Left ventricle myocardium inferior (tissue), 1 donor: Measurements from ENCODE around the gene NEK4. TPM values are rescaled to one million over a fixed set of nuclear protein-coding genes. Genes with fewer than 3 reads are reported as not detected.

Experiments used
- DNase-seq: peaks from one replicate; pipeline ENCODE4 v3.0.0-alpha.2; 2020
- H3K27ac ChIP-seq: fragments of 200-600 bp; replicated peaks from 2 replicates; pipeline ENCODE4 v1.8.0; 2021
- H3K27me3 ChIP-seq: fragments of 200-600 bp; 2 replicates; pipeline ENCODE4 v1.8.0; 2021; ENCODE audit warnings: low read depth
- H3K36me3 ChIP-seq: fragments of 200-600 bp; 2 replicates; pipeline ENCODE4 v1.8.0; 2021
- H3K4me1 ChIP-seq: fragments of 200-600 bp; 2 replicates; pipeline ENCODE4 v1.8.0; 2021
- H3K4me3 ChIP-seq: fragments of 200-600 bp; 2 replicates; pipeline ENCODE4 v1.8.0; 2021; ENCODE audit warnings: mild to moderate bottlenecking, moderate library complexity
- H3K9me3 ChIP-seq: fragments of 200-600 bp; replicated peaks from 2 replicates; pipeline ENCODE4 v1.8.0; 2021
- intact Hi-C: fragments of 100-400 bp; cut with micrococcal nuclease; formaldehyde crosslinking; loops from one replicate; pipeline ENCODE4 v1.11.0; 2022
- total RNA-seq: library from RNA; stranded (reverse); fragmentation: NEBNext Ultra II Directional; extraction: Animal tissue kit (Norgen Biotek cat#: 25700); gene quantifications from one replicate; pipeline ENCODE4 v1.2.1, GENCODE V29; 2021
- TF ChIP-seq, protein P1 (sequence below): fragments of 200-600 bp; IDR thresholded peaks from 2 replicates; pipeline ENCODE4 v1.8.0; 2021; ENCODE audit warnings: antibody characterized with exemption, mild to moderate bottlenecking, borderline replicate concordance
- donor health status: DM: no; HTN: yes; CAD: no; lungs with severe emphysema.

NEK4 gene
- total RNA-seq, 1 donor from 2014 or later, result 17.7 TPM

DNA sequence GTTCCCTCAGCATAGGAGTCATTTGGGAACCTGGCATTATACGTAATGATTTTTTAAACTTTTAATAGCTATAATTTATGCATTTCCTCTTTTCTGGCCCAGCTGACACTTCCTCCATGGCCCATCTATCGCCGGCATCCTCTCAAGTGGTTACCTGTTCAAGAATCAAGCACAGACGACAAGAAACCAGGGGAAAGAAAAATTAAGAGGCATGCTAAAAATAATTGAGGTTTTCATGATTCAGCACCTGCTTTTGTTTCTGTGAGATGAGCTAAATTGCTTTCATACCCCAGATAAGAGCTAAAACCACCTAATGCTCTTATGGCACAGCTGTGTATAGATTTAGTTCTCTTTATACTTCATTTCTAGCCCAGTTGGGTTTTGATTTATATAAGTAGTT lies 63.2 kb downstream of the NEK4 start:
- H3K27ac ChIP-seq, result no peak overlapping the region
- TF ChIP-seq, protein P1, sequence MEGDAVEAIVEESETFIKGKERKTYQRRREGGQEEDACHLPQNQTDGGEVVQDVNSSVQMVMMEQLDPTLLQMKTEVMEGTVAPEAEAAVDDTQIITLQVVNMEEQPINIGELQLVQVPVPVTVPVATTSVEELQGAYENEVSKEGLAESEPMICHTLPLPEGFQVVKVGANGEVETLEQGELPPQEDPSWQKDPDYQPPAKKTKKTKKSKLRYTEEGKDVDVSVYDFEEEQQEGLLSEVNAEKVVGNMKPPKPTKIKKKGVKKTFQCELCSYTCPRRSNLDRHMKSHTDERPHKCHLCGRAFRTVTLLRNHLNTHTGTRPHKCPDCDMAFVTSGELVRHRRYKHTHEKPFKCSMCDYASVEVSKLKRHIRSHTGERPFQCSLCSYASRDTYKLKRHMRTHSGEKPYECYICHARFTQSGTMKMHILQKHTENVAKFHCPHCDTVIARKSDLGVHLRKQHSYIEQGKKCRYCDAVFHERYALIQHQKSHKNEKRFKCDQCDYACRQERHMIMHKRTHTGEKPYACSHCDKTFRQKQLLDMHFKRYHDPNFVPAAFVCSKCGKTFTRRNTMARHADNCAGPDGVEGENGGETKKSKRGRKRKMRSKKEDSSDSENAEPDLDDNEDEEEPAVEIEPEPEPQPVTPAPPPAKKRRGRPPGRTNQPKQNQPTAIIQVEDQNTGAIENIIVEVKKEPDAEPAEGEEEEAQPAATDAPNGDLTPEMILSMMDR, result no peak
- H3K4me3 ChIP-seq, result peak overlapping the region; percentile 87
- peaks cover 32% of the 10 kb centered on the region for H3K36me3 ChIP-seq
- H3K9me3 ChIP-seq, result no peaks in the 10 kb centered on the region
- intact Hi-C loops, result no loop called here
- peaks cover 48% of the 10 kb centered on the region for H3K4me1 ChIP-seq
- no peaks in the 10 kb centered on the region for H3K27me3 ChIP-seq
- DNase-seq, result no peak

DNA sequence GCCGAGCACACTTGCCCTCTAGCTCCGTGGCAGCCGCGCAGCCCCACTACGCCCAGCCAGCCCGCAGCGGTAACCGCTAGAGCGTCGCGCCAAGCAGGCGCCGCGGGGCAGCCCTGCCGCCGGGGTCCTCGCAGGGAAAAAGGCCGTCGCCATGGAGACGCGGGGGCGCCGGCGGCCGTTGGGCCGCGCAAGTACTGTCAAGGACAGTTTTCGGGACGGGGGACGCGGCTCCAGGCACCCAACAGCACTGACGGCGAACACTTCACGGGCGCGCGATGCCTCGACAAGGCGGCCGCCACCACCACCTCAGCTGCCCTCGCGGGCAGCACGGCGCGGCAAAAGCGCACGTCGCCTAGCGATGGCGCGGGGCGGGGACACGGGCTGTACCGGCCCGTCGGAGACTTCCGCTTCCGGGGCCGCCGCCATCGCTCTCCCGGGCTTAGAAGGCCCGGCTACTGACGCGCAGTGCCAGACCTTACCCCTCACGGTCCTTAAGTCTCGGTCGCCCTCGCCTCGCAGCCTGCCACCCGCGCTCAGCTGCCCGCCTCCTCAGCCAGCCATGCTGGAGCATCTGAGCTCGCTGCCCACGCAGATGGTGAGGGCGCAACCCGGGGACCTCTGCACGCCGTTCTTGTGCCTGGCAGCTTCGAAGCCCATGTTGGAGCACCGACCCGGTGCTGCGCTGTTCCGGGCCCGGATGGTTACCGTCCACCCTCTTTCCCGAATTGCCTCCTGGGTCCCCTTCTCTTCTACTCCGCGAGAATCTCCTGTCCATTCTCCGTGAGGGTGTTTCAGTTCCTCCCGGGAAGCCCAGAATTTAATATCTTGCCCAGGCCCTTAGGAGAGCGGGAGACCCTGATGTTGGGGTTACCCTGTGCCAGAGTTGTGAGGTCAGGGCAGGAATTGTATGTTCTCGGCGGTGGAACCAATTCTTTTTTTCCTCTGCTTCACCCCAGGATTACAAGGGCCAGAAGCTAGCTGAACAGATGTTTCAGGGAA lies 64.8 kb downstream of the NEK4 start, which contains the start of the genes GLT8D1 and SPCS1:
TSS of gene GLT8D1 (minus strand) at position 104 of the 999 bp plus-strand sequence. CDS start 5,331 bp downstream, outside the sequence.
TSS of gene SPCS1 (plus strand) at position 419 of the 999 bp plus-strand sequence. CDS start at position 560, 141 bp downstream.
- DNase-seq, result peak; percentile 87
- intact Hi-C loops, result no loop called here
- peak within 1 kb of the TSS; percentile 93 for H3K27ac ChIP-seq

DNA sequence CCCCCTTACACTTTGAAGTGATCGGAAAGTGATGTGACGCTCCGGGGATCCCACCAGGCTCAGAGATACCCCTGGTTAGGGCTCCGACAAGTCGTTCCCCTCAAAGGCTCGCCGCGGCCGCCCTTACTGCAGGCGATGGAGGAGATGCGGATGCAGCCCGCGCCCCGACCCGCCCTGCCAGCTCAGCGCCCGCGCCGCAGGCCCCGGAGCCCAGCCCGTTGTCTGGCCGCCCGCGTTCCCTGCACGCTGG lies 65.4 kb downstream of the NEK4 start:
- Histone ChIP-seq H3K27me3 (no peaks in the 10 kb centered on the region), H3K9me3 (no peaks in the 10 kb centered on the region), H3K4me1 (peaks cover 54% of the 10 kb centered on the region), H3K36me3 (peaks cover 23% of the 10 kb centered on the region), H3K27ac (peak overlapping the region; percentile 93), H3K4me3 (peak overlapping the region; percentile 87)
- TF ChIP-seq, protein P1, result no peak
- intact Hi-C loops, result no loop called here
- no peak for DNase-seq

More for the DNA sequence above, 64.8 kb downstream of the NEK4 start, which contains the start of the genes GLT8D1 and SPCS1:
- TF ChIP-seq, protein P1, result no peak
- Histone ChIP-seq H3K4me1 (peaks cover 54% of the 10 kb centered on the region), H3K36me3 (peaks cover 25% of the 10 kb centered on the region), H3K27me3 (no peaks in the 10 kb centered on the region), H3K4me3 (peak within 1 kb of the TSS; percentile 87), H3K9me3 (no peaks in the 10 kb centered on the region)

DNA sequence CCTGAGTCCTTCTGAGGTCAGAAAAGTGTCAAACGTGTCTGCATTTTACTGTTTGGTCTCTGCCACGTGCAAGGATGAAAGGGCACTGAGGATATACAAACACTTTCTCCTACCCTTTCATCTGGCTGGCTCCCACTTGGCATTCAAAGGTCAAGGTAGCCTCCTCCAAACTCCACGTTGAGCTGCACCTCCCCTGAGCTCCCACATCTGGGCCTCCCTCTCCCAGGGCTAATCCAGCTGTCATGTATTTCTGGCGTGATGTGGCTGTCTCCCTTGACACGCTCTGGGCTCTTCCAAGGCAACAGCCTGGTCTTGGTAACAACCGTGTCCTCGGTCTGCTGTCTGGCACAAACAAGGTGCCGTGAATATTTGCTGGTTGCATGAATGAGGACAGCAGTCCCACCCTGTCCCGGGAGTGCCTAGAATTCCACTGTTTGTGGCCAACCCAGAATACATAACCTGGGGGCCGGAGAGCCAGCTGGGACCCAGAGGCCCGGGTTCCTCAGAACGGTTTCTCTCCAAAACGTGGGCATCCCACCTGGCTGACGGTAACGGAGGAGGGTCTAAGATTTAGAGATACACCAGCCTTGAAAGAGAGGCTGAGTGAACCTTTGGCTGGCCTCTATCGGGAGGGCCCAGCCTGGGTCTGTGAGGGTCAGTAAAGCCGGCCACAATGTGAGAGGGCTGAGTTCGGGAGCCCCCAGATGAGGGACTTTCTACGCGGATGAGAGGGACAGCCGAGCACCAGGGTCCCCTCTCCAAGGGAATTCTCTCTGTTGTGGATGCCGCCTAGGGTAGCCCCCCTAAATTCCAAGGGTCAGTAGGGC lies 65.9 kb downstream of the NEK4 start:
- Histone ChIP-seq H3K27ac (peak overlapping the region; percentile 93), H3K9me3 (no peaks in the 10 kb centered on the region), H3K4me3 (peak overlapping the region; percentile 87), H3K4me1 (peaks cover 54% of the 10 kb centered on the region), H3K36me3 (peaks cover 24% of the 10 kb centered on the region), H3K27me3 (no peaks in the 10 kb centered on the region)
- no peak for DNase-seq
- TF ChIP-seq, protein P1, result no peak
- intact Hi-C loops, result no loop called here

DNA sequence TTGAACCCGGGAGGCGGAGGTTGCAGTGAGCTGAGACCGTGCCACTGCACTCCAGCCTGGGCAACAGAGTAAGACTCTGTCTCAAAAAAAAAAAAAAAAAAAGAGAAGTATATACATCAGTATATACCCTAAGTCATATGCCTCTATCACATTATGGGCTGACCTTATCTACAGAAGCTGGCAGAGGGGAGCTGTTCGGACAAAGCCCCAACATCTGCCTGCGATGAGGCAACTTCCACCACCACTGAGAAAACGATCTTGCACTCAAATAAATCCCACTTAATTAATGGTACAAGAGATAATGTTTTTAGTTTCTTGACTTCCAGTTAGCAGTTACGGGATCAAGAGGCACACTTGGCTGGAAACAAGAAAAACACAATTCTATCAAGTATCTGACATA lies 67.4 kb downstream of the NEK4 start:
- no peak overlapping the region for H3K27ac ChIP-seq
- intact Hi-C loops, result no loop called here
- DNase-seq, result no peak
- TF ChIP-seq, protein P1, result no peak
- H3K4me1 ChIP-seq, result peaks cover 54% of the 10 kb centered on the region
- peaks cover 26% of the 10 kb centered on the region for H3K36me3 ChIP-seq
- H3K27me3 ChIP-seq, result no peaks in the 10 kb centered on the region
- H3K4me3 ChIP-seq, result no peak overlapping the region
- H3K9me3 ChIP-seq, result no peaks in the 10 kb centered on the region
